C4-2B (cell line): ENCODE data around the gene ETFB.

Experiments used
- H3K27ac ChIP-seq: fragments of 450-650 bp; 2 replicates; pipeline ENCODE4 v1.5.1; 2017
- ZFX ChIP-seq: fragments of 450-650 bp; IDR thresholded peaks from 2 replicates; pipeline ENCODE4 v1.6.1; 2017
- TF ChIP-seq, protein P1 (sequence below): fragments of 450-650 bp; conservative IDR thresholded peaks from 2 replicates; pipeline ENCODE4 v1.5.1; 2017; ENCODE audit warnings: mild to moderate bottlenecking

Gene ETFB

DNA sequence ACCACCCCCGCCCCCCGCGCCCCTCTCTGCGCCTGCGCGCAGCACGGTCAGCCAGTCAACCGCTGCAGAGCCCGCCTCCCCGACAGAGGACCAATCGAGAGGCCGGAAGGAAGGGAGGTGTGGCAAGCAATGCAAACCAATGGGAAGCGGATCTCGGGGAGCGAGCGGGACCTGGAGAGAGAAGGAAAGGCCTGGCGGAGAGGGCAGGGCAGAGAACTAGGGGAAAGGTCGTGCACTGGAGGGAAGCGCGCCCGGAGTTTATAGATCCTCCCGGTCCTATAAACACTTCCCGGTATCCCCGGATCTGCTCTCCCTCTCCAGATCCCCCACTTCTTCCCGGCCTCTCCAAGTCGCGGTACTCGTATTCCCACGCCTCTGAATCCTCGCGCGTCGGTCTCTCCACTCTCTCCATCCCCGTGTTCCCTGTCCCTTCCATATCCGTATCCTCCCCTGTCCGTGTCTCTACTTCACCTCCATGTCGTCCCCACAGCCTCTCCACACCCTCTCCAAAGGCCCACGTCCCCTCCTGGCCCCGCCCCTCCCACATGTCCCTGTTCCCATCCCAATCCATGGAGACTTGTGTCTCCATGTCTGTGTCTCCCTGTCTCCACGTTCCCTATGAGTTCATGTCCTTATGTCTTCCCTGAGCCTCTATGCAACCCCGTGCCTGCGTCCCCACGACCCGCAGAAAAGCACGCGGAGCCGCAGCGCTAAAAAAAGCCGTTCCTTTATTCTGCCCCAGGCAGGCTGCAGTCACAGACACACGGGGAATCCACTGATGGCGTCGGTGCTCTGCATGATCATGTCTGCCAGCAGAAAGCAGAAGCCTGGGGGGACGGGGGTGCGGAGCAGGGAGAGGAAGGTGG, 434 bp upstream of the ETFB start:
- TF ChIP-seq, protein P1, sequence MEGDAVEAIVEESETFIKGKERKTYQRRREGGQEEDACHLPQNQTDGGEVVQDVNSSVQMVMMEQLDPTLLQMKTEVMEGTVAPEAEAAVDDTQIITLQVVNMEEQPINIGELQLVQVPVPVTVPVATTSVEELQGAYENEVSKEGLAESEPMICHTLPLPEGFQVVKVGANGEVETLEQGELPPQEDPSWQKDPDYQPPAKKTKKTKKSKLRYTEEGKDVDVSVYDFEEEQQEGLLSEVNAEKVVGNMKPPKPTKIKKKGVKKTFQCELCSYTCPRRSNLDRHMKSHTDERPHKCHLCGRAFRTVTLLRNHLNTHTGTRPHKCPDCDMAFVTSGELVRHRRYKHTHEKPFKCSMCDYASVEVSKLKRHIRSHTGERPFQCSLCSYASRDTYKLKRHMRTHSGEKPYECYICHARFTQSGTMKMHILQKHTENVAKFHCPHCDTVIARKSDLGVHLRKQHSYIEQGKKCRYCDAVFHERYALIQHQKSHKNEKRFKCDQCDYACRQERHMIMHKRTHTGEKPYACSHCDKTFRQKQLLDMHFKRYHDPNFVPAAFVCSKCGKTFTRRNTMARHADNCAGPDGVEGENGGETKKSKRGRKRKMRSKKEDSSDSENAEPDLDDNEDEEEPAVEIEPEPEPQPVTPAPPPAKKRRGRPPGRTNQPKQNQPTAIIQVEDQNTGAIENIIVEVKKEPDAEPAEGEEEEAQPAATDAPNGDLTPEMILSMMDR: no peak
- TF ChIP-seq ZFX: no peak
- H3K27ac ChIP-seq: peak overlapping the region; percentile 93

GRCh38 chr19:51365211-51365964, 800 bp downstream of the ETFB start:
- no peak for TF ChIP-seq ZFX
- TF ChIP-seq, protein P1: no peak
- H3K27ac ChIP-seq: peak overlapping the region; percentile 93

DNA sequence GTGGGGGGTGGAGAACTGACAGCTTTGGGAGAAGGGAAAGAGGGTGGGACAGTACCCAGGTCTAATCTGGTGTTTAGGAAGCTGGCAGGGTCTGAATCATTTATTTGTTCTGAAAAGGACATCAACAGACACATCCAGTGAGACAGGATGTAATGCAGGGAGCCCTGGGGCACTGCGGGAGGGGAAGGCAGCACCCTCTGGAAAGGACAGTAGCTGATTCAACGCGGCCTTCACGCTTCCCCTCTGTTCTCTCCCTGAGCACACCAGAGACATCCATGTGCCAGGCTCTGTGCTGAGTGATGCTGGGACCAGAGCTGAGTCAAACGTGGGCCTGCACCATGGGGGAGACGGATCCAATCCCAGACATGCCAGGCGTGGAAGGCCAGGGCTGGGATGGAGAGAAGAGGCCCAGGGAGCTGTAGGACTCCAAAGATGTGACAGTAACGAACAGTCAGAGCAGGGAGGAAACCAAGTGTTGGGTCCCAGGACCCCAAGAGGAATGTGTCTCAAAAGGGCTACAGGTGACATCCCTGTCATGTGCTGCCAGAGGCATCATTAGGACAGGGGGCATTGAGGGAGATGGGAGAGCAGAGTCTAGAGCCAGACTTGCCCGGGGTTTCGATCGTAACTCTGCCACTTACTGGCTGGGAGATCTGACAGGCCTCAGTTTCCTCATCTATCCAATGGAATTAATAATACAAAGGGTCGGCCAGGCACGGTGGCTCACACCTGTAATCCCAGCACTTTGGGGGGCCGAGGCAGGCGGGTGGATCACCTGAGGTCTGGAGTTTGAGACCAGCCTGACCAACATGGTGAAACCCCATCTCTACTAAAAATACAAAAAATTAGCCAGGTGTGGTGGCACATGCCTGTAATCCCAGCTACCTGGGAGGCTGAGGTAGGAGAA, 1.7 kb downstream of the ETFB start:
- H3K27ac ChIP-seq: peak overlapping the region; percentile 93; the same call in 1 of the 2 replicates

GRCh38 chr19:51361239-51361638, 4.9 kb downstream of the ETFB start:
- TF ChIP-seq, protein P1: no peak
- no peak for TF ChIP-seq ZFX

More for the DNA sequence above, 1.7 kb downstream of the ETFB start:
- TF ChIP-seq, protein P1: no peak
- TF ChIP-seq ZFX: no peak

GRCh38 chr19:51359294-51359693, 6.9 kb downstream of the ETFB start:
- TF ChIP-seq, protein P1: no peak
- no peak for TF ChIP-seq ZFX
- H3K27ac ChIP-seq: no peak overlapping the region

More at GRCh38 chr19:51361239-51361638, 4.9 kb downstream of the ETFB start:
- no peak overlapping the region for H3K27ac ChIP-seq

- TF ChIP-seq, protein P1: no peak
- no peak for TF ChIP-seq ZFX
- H3K27ac ChIP-seq: no peak overlapping the region
Observed at GRCh38 chr19:51357952-51358351, 8.2 kb downstream of the ETFB start.
